GM21825 (cell line): ENCODE data around the gene MCU.

Experiments used
- ATAC-seq: cut with Tn5 transposase; IDR thresholded peaks from one replicate; pipeline ENCODE4 v1.9.1; 2021; ENCODE audit warnings: mild to moderate bottlenecking, moderate library complexity; ENCODE audit not compliant: unreplicated experiment

Gene MCU

DNA sequence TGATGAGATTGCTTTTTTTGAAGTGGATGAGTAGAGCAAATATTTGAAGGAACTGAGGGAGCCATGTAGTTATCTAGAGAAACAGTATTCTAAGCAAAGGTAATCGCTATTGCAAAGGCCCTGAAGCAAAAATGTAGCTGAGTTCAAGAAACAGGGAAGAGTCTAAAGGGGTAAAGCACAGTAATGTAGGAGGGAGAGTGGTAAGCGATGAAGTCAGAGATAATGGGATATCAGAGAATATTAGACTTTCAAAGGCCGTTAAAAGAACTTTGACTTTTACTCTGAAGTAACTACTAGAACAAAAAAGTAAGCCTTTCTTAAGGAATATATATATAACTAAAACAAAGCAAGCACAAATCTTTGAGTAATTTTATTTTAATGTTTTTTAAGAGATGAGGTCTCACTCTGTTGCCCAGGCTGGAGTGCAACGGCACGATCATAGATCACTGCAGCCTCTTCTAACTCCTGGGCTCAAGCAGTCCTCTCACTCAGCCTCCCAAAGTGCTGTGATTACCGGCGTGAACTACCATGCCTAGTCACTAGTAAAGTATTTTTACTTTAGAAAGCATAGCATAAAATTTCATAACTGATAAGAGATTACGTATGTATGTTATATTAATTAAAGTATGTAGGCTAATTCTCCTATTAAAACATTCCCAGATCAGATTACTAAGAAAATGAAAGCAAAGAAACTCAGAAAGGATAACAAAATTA is 139.9 kb downstream of the MCU start:
- no peak for ATAC-seq

DNA sequence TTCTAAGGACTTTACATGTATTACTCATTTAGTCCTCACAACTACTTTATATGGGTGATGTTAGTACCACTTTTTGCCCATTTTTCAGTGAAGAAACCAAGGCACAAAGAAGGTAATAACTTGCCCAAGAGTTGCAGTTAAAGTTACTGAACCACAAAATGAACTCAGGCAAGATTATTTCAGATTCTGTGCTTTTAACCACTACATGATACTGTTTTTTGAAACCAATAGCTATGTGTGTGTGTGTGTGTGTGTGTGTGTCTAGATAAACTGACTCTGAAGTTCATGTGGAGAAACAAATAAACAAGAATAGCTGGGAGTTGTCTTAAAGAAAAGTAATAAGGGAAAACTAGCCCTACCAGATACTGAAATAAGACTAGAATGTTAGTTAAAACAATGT is 140.8 kb downstream of the MCU start:
- no peak for ATAC-seq

DNA sequence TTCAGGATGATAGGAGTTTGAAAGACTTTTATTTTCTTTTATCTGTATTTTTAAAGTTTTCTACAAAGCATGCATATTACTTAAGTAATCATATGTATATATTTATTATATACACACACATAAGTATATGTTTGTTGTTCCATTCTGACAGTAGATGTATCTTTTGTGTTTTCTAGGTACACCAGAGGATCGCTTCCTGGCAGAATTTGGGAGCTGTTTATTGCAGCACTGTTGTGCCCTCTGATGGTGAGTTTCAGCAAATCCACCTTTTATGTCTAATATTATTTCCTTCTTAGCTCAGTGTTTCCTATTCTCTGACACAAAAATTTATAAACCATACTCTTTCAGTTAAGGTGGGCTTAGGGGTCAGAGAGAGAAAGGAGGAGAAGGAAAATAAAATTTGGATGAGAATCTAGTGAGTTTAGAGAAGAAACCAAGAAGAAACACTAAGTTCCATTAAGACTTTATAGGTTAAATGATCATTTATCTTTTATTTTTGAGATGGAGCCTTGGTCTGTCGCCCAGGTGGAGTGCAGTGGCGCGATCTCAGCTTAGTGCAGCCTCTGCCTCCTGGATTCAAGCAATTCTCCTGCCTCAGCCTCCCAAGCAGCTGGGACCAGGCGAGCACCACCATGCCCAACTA is 142.4 kb downstream of the MCU start:
- no peak for ATAC-seq

DNA sequence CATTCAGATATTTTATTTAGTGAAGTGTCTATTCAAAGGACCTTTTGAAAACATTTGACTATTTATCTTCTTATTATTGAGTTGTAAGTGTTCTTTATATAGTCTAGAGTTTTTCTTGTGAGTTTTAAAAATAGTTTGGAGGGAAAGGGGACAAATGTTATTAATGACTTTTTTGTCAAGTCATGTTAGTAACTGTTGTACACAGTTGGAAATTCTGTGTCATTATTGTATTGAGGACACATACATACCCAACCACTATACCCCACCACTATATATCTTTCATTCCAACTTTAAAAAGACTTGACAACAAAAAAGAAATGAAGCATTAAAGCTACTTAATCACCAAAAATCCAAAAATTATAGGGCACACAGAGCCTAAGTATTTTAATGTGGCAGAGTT is 148.4 kb downstream of the MCU start:
- no peak for ATAC-seq

DNA sequence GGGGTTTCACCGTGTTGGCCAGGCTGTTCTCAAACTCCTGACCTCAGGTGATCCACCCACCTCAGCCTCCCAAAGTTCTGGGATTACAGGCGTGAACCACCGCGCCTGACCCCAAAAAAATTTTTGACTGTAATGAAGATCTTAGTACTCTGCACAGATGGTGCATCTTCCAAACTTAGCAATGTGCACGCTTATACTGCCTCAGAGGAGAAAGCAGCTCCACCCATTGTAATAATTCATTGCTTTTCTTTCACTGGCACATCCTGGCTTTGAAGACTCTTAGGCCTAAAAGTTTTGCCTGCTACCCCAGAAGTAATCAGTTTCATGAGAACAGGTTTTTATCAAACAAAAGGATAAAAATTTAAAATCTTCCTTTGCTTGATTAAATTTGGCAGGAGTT is 149.5 kb downstream of the MCU start:
- ATAC-seq: no peak

DNA sequence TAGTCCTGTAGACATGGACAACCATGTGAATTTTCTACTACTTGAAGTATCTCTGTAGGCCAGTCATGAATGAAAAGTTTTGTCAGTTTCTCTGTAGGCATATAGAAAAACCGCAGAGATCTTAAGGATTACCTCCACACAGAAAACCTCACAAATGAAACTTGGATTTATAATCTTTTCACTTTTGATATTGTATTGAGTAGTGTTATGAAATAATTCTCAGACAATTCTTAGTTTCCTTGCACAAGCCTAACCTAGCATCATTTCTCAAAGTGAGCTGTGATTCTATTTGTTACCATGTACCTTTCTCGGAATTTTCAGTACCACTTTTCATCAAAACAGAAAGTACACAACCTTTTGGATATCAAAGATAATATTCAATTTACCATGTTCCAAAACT is 150.2 kb downstream of the MCU start:
- no peak for ATAC-seq

DNA sequence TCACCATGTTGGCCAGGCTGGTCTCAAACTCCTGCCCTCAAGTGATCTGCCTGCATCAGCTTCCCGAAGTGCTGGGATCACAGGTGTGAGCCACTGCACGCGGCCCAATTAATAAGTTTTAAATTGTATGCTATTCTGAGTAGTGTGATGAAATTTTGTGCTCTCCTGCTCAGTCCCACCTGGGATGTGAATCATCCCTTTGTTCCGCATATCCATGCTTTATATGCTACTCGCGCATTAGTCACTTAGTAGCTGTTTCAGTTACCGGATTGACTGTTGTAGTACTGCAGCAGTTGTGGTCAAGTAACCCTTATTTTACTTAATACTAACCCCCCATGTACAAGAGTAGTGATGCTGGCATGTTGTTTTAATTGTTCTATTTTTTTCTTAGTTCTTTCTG is 154.3 kb downstream of the MCU start:
- ATAC-seq: no peak

DNA sequence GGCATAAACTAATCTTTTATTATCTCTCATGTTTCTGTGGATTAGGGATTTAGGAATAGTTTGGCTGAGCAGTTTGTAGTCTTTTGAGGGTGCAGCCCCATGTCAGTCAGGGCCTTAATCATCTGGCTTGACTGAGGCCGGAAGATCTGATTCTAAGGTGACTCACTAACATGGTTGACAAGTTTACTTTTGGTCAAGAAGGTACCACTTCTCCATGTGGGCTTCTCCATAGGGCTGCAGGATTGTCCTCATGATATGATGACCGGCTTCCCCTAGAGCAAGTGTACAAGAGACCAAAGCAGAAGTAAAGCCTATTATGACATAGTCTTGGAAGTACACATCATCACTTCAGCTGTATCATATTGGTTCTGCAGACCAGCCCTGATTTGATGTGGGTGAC is 155.7 kb downstream of the MCU start:
- no peak for ATAC-seq

DNA sequence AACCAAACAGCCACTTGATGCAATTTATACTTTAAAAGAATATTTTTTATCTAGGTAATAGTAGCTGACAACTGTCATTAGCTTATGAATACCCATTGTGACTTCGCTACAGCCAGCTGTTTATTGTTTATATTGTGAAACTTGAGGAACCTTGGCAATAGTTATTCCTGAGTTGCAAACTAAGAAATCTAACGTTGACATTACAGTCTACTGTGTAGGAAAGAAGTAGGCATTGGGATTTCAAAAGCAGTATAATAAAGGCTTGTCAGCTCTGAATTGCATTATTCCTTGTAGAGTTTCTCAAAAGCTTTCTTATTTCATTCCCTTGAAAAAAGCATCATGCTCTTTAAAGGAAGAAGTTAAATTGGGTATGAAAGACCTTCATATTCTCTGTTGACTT is 158.9 kb downstream of the MCU start:
- ATAC-seq: no peak

DNA sequence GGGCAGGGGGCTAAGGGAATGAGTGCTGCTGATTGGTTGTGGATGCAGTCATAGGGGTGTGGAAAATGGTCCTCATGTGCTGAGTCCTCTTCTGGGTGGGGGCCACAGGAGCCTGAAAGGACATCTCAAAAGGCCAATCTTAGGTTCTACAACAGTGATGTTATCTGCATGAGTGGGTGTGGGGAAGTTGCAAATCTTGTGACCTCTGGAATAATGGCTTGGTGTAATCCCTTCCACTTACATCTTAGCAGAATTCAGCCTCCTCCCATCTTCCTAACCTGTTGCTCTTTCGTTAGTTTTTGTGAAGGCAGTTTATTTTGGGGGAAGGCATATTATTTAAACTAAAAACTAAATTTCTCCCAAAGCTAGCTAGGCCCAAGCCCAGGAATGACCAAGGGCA is 159.6 kb downstream of the MCU start:
- no peak for ATAC-seq

DNA sequence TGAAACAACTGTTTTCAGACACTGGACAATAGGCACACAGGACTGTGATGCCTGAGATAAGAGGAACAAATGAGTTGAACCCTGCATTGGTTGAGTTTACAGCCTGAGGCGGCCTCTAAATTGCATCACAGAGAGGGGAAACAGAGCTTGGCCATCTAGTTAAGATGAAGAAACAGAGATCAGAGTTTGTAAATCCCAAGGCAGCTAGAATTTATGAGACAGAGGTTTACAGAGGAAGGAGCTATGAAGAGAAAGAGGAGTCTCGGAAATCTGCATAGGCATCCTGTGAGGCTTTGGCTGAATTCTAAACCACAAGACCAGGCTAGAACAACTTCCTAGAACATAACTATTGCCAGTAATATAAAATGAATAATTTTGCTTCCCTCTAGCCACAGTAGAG is 160.6 kb downstream of the MCU start:
- ATAC-seq: no peak

DNA sequence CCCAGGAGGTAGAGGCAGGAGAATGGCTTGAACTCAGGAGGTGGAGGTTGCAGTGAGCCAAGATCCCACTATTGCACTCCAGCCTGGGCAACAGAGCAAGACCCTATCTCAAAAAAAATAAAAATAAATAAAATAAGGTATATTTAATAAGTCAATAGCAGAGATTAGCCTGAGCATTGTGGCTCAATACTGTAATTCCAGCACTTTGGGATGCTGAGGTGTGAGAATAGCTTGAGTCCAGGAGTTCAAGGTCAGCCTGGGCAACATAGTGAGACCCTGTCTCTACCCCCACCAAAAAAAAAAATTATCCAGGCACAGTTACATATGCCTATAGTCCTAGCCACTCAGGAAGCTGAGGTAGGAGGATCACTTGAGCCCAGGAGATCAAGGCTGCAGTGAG is 163.2 kb downstream of the MCU start:
- ATAC-seq: no peak

DNA sequence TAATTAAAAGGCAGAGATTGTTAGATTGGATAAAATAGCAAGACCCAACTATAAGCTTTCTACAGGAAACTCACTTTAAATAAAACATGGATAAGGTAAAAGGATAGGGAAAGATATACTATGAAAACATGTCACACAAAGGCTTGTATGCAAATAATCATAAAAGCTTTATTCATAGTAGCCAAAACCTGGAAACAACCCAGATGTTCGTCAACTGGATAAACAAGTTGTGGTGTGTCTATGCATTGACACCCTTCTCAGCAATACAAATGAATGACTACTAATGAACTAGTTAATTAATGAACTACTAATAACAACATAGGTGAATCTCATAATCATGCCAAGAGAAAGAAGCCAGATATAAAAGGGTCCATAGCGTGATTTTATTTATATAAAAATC is 163.8 kb downstream of the MCU start:
- ATAC-seq: no peak

DNA sequence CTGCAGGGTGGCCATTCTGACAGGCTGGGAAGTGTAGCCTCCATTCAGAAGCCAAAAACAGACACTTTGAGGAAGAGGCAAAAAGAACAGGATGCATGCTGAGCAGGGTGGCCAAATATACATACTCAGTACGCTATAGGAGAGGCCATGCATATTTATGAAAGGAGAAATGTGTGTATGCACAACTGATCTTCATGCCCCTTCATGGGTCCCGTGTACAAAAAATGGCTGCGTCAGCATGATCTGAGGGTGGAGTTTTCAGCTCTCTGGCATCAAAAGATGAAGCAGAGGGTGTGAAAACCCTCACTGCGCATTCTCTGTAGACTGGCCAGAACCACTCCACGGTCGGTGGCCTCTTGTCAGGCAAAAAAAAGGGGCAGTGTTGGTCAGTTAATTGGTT is 166.1 kb downstream of the MCU start:
- no peak for ATAC-seq

DNA sequence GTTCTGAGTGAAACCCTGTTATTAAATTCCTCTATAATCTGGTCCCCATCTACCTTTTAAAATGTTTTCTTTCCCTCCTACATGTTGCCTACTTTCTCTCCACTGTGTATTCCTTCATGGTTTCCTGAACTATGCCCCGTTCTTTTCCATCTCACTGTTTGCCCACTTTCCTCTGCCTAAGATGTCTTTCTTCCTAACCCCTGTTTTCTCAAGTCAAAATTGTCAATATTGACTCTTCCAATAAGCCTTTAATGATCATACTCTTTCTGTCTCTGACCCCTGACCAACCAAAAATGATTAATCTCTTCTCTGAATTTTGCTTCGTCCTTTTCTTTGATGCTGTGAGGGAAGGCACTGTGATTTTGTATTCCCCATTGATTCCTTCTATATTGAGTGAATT is 171.0 kb downstream of the MCU start:
- no peak for ATAC-seq

DNA sequence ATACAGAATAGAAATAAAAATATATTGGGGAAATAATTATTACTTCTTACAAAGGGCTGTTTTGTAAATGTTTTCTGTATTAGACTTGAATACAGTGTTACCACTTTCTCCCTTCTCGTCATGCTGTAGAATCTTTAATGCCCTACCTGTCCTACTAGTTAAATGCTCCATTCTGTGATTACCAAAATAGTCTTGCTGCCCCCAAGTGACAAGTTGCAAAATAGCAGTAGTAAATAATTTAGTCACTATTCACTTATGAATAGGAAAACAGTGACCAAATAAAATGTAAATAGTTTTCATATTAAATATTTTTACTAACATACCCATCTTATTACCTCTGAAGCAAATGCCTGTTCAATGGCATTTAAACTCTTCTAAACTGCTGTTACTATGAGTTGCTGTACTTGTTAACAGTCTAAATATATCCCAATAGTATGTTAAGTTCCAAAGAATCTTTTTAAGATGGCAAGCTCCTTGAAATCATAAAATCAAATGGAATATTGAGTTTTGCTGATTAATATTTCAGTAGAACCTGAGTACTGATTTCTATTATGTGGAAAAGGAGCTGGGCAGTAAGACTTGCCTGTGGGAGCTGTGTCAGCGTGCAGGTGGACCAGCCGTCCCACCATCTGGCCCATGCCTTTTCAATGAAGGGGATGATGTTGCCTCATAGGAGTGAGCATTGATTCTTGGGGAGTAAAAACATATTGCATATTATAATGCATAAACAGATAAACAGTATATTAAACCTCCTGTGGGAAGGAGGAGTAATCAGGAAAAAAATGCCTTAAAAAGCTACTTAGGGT is 183.5 kb downstream of the MCU start:
- no peak for ATAC-seq

DNA sequence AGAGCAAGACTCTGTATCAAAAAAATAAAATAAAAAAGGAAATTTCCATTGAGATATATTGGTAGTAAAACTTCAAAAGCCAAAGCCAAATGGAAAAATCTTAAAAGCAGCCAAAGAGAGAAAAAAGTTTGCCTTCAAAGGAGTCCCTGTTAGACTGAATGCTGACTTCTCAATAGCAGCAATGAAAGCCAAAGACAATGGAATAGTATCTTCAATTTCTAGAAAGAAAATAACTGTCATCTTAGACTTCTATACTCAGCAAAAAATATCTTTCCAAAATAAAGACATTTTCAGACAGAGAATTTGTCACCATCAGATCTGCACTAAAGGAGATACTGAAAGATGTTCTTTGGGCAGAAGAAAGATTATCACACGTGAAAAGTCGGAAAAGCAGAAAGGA is 187.3 kb downstream of the MCU start:
- no peak for ATAC-seq

DNA sequence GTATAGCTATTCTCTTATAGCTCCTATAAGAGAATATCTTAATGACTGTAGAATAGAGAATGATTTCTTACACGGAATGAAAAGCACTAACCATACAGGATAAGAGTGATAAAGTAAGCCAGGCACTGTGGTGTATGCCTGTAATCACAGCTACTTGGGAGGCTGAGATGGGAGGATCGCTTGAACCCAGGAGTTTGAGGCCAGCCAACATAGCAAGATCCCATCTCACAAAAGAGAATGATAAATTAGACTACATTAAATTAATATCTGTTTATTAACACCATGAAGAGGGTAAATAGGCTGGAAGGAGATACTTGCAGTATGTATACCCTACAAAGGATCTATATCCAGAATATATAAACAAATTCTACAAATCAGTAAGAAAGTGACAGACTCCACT is 189.3 kb downstream of the MCU start:
- no peak for ATAC-seq

DNA sequence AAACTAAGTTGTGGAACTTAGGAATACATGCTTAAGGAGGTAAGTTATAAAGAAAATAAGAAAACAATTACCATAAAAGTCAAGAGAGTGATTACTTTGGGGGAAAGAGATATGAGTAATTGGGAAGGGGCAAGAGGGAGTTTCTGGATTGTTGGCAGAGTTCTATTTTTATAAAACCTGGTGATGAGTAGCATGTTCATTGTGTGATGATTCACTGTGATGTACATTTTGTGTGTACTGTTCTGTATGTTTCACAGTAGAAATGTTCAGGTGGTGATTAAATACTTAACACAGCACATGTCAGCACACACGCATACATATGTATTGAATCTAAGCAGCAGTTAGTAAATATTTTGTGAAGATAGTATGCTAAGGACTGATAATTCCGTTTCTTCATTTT is 191.9 kb downstream of the MCU start:
- ATAC-seq: no peak

DNA sequence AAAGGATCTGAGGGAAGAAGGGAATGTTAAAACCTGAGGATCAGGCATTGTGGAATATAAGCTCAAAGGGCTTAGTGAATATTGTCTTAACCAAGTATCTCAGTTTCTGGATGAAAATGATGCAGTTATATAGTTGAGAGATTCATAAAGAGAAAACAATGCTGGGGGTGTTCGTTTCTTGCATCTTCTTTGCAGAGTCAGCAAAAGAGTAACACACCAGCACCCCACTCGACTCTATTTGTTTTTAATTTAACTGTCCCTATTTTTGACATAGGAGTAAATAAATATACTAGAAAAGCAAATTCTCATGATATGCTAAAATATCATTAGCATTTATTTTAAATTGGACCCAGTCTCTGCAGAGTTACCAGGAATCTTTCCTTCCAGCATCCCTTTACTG is 194.0 kb downstream of the MCU start:
- ATAC-seq: no peak

DNA sequence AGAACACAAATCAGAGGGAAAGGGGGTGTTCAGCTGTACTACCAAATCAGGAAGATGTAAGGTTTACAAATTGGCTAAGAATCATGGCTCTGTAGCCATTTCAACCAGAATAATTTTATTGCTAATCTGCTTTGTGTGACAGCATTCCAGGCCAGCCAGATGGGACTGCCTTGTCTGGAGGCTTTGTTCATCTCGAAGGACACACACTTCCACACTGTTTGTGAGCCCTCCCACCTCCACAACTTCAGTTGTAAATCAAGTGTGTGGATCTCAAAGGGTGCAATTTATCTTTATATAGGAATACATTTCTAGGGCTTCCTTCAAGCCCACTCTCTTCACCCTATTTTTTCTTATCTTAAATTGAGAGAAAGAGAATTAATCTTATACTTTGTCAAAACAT is 194.7 kb downstream of the MCU start:
- no peak for ATAC-seq

DNA sequence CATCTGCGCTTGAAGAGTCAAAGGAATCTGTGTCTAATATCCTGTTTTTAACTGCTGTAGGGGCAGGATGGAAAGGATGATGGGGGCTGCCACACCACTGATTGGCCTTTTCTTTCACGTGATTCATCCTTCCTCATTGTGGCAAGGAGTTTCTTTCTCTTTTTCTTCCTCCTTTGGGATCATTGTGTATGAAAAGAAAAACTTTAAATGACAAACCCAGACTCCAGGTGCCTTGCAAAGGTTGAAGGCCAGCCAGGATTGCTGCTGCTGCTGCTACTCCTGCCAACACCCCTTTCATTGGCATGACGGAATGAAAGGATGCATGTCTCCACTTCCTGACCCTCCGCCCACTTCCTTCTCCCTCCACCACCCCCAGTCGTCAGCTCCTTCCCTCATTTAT is 195.1 kb downstream of the MCU start:
- no peak for ATAC-seq
